ENCODE data around the gene TNF. TPM values are rescaled to one million over a fixed set of nuclear protein-coding genes. Genes with fewer than 3 reads are reported as not detected.
A peak's percentile ranks its signal among the peaks of the same experiment; 100 is the strongest.

The TNF gene
- total and polyA plus RNA-seq, 2 of the 13 experiments (the other 11 are each of a cell fraction or from before 2014, with no cell fraction given), result not detected

DNA sequence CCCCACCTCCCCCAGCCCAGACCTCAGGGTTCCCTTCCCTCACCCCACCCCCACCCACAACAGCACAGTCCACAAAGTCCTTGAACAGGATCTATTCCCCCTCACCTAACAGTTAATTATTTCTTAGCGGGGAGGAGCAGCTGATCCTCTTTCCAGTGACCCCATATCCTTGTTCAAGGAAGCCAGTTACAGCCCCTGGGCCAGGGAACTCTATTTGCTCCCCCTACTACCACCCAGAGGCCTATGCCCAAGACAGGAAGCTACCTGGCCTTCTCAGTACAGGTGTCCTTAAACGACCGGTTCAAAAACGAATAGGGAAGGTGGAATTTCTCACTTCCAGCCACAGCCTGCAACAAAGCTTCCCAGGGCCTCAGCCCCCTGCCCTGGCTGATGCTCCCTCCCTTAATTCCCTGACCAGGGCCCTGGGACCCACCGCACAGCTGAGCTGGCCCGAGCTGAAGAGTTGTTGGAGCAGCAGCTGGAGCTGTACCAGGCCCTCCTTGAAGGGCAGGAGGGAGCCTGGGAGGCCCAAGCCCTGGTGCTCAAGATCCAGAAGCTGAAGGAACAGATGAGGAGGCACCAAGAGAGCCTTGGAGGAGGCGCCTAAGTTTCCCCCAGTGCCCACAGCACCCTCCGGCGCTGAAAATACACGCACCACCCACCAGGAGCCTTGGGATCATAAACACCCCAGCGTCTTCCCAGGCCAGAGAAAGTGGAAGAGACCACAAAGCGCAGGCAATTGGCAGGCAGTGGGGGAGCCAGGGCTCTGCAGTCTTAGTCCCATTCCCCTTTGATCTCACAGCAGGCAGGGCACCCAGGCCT is 45.8 kb upstream of the TNF start (continued):
- TF ChIP-seq, protein P1, sequence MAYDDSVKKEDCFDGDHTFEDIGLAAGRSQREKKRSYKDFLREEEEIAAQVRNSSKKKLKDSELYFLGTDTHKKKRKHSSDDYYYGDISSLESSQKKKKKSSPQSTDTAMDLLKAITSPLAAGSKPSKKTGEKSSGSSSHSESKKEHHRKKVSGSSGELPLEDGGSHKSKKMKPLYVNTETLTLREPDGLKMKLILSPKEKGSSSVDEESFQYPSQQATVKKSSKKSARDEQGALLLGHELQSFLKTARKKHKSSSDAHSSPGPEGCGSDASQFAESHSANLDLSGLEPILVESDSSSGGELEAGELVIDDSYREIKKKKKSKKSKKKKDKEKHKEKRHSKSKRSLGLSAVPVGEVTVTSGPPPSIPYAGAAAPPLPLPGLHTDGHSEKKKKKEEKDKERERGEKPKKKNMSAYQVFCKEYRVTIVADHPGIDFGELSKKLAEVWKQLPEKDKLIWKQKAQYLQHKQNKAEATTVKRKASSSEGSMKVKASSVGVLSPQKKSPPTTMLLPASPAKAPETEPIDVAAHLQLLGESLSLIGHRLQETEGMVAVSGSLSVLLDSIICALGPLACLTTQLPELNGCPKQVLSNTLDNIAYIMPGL (CRISPR knock-in tag; IDR thresholded peaks at IDR 0.05; ENCODE audit: borderline replicate concordance in 1 of 2, low read depth in 1 of 2), result 0 out of 4 replicates have a peak, but pooled peaks of 1 of the 2 experiments have one; percentile 12
- TF ChIP-seq ZNF572 (CRISPR knock-in tag; IDR thresholded peaks at IDR 0.05), result peak; percentile 55; the same call in 1 of the 2 replicates
- peak; percentile 98 for TF ChIP-seq RBM22 (optimal IDR thresholded peaks at IDR 0.05; ENCODE audit: low read length)
- peak; percentile 74; the same call in 1 of the 2 replicates for TF ChIP-seq SRY (CRISPR knock-in tag; IDR thresholded peaks at IDR 0.05)
- 0 out of 2 replicates have a peak, but pooled peaks have one; percentile 64 for TF ChIP-seq MED13 (CRISPR knock-in tag; IDR thresholded peaks at IDR 0.05)
- TF ChIP-seq EED (CRISPR knock-in tag; IDR thresholded peaks at IDR 0.05), result 0 out of 2 replicates have a peak, but pooled peaks have one; percentile 19
- TF ChIP-seq SAP130 (CRISPR knock-in tag; IDR thresholded peaks at IDR 0.05; ENCODE audit: low read depth), result peak; percentile 27; the same call in 1 of the 2 replicates
- peak; percentile 42; the same call in 1 of the 2 replicates for TF ChIP-seq ZNF891 (CRISPR knock-in tag; IDR thresholded peaks at IDR 0.05)
- no peak for TF ChIP-seq ZHX2 (IDR thresholded peaks at IDR 0.05; ENCODE audit: low read depth)
- no peak; the same call in 1 of the 2 replicates for TF ChIP-seq ZHX2 (CRISPR knock-in tag; IDR thresholded peaks at IDR 0.05; ENCODE audit: borderline replicate concordance)
- no peak for TF ChIP-seq TOE1 (CRISPR knock-in tag; IDR thresholded peaks at IDR 0.05)
- peak; percentile 76; the same call in 1 of the 2 replicates for TF ChIP-seq ZNF367 (CRISPR knock-in tag; IDR thresholded peaks at IDR 0.05; ENCODE audit: borderline replicate concordance)
- no peak for TF ChIP-seq MEIS1 (CRISPR knock-in tag; IDR thresholded peaks at IDR 0.05; ENCODE audit: borderline replicate concordance)
- TF ChIP-seq CCDC6 (CRISPR knock-in tag; IDR thresholded peaks at IDR 0.05), result 0 out of 2 replicates have a peak, but pooled peaks have one; percentile 23
- peak; percentile 34; the same call in 1 of the 2 replicates for TF ChIP-seq NCOA2 (CRISPR knock-in tag; IDR thresholded peaks at IDR 0.05)
- no peak for TF ChIP-seq ARID5B (CRISPR knock-in tag; IDR thresholded peaks at IDR 0.05)
- no peak for TF ChIP-seq ZNF12 (CRISPR knock-in tag; IDR thresholded peaks at IDR 0.05)
